Astrocyte of the hippocampus (primary cell): ENCODE data around the gene PM20D2.

ENCODE experiments used
- DNase-seq: peaks from one replicate; pipeline ENCODE4 v3.0.0; 2011; ENCODE audit warnings: low read depth, low spot score

Gene PM20D2

DNA sequence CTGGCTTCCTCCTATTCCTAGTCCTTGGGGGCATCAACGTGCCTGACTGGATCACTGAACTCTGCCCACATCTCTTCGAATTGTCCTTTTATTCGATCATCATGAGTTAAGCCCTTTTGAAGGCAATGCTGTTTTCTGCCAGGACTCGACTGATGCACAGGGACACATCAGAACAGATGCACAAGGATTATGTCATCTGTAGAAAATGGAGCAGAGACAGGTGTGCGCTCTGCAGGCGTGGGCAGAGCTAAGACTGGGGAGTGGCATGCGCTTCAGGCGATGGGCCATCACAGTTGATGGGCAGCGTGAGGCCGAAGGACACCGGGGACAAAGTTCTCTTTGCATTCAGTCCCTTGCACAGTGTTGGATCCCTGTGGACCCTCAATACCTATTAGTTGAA is 58.2 kb downstream of the PM20D2 start:
- no peak for DNase-seq

DNA sequence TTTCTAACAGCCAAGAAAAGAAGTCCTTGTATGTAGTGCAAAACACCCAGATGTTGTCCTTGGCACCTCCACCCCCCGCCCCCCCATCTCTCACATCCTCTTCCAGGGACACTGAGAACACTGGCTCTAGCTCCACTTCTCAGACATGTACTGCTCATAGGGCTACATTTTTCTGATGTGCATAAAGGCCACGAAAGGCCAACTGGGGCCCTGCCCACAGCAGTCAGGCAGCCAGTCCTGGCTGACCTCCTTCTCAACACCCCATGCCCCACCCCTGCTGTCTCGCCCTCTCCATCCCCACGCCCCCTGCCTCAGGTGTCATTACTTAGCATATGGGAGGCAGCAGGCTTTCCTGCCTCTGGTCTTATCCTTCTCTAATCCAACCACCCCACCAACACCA is 60.0 kb downstream of the PM20D2 start:
- DNase-seq = no peak

DNA sequence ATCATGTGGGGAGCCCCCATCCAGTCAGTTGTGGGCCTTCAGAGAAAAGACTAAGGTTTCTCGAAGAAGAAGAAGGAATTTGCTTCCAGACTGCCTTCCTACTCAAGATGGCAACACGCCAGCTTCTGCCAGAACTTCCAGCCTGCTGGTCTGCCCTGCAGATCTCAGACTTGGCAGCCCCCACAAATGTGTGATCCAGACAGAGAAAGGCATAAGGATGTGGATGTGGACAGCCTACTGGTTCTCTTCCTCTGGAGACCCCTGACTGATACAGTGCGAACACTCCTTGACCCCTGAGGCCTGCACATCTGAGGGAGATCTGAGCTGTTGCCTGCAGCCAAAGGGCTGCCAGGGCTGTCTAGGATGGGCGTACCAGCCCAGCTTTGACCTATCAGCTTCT is 62.7 kb downstream of the PM20D2 start:
- peak; percentile 31 for DNase-seq

DNA sequence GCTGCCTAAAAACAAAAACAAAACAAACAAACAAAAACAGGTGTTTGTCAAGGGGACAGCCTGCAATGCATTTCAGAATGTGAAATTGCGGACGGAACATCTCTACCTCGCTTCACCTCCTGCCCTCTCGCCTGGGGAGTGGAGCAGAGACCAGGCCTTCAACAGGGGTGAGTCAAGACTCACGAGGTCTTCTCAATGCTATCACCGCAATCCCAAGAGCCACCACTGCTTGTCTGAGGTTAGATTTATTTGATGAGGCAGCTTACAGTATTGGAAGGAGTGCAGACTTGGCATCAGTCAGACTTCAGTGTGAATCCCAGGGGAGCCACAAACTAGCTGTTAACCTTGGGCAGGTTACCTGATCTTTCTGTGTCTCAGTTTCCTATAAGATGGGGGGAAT is 63.6 kb downstream of the PM20D2 start:
- DNase-seq = no peak

DNA sequence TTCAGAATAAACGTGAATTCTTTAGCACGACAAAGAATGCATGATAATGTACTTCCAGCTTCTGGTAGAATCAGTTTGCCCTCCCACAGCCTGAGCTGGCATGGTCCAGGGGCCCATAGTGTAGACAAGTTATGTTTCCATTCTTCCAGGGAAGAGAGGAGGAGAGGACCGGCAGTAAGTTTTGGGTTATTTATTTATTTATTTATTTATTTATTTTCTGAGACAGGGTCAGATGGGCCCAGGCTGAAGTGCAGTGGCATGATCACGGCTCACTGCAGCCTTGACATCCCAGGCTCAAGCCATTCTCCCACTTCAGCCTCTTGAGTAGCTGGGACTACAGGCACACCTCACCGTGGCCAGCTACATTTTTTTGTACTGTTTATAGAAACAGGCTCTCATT is 66.6 kb downstream of the PM20D2 start:
- DNase-seq = no peak

DNA sequence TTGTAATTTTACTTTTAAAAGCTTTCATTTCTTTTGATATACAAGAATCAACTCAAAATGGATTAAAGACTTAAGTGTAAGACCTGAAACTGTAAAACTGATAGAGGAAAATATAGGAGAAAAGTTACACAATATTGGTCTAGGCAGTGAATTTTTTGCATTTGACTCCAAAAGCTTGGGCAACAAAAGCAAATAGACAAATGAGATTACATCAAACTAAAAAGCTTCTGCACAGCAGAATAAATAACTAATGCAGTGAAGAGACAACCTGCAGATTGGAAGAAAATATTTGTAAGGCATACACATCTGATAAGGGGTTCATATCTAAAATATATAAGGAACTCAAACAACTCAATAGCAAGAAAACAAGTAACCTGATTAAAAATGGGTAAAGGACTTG is 68.3 kb downstream of the PM20D2 start:
- DNase-seq = no peak
